B cell (primary cell): ENCODE data around the gene GADD45A. TPM values are rescaled to one million over a fixed set of nuclear protein-coding genes. Genes with fewer than 3 reads are reported as not detected.
"Not testable (repeated sequence)": the region's sequence is repeated elsewhere in the genome, so short reads cannot be mapped to it uniquely, and the experiment has no call there.

ENCODE experiments used
- ATAC-seq: fragments of 200-7000 bp; cut with Tn5 transposase; one replicate; pipeline ENCODE4 v1.10.0; 2021; ENCODE audit warnings: low read depth, mild to moderate bottlenecking, moderate number of reproducible peaks, moderate library complexity
- CTCF ChIA-PET: fragments of 350-600 bp; sonication (Branson Sonifier 250); formaldehyde crosslinking; loops from one replicate; lab custom pipeline; 2021; ENCODE audit warnings: antibody characterized with exemption, inconsistent platforms; lab: Charles Lee
- POLR2A ChIA-PET: fragments of 350-600 bp; sonication (Branson Sonifier 250); formaldehyde crosslinking; loops from one replicate; lab custom pipeline; 2021; ENCODE audit warnings: antibody characterized with exemption; lab: Charles Lee
- DNase-seq: peaks from one replicate; pipeline ENCODE4 v3.0.0; 2013
- H2AFZ ChIP-seq: 2 replicates; pipeline ENCODE4 v1.6.1; 2012; ENCODE audit warnings: mild to moderate bottlenecking, low read depth, low read length; ENCODE audit not compliant: insufficient read depth, poor library complexity, severe bottlenecking
- H3K27ac ChIP-seq, 2 donors: 1 replicate in 1 of 2; 2 replicates in 1 of 2; pipeline ENCODE4 v1.5.1; 2012 to 2013; ENCODE audit warnings: low read length in 2 of 2, mild to moderate bottlenecking in 2 of 2, moderate library complexity in 1 of 2
- H3K27me3 ChIP-seq, 4 experiments: fragments of 200-600 bp in 1 of 4; sonication (generic) in 1 of 4; replicated peaks in 1 of 4; 1 replicate in 2 of 4; 2 replicates in 2 of 4; pipeline versions ENCODE4 v1.6.1 to v1.7.0; 2013 to 2016; ENCODE audit warnings: low read length in 3 of 4, mild to moderate bottlenecking in 2 of 4, mixed read lengths in 1 of 4, moderate library complexity in 1 of 4; ENCODE audit not compliant: insufficient read depth in 4 of 4, control insufficient read depth in 3 of 4; ENCODE audit errors: control extremely low read depth in 1 of 4
- H3K36me3 ChIP-seq, 2 experiments: replicated peaks in 1 of 2; 1 replicate in 1 of 2; 2 replicates in 1 of 2; pipeline versions ENCODE4 v1.6.1 to v1.7.1; 2013; ENCODE audit warnings: low read length in 1 of 2; ENCODE audit not compliant: insufficient read depth in 2 of 2, control insufficient read depth in 1 of 2; ENCODE audit errors: control extremely low read depth in 1 of 2, extremely low read depth in 1 of 2
- H3K4me1 ChIP-seq, 2 donors: fragments of 200-600 bp in 1 of 2; sonication (generic) in 1 of 2; 1 replicate in 1 of 2; 2 replicates in 1 of 2; pipeline versions ENCODE4 v1.5.1 to v1.6.1; 2013 to 2017; ENCODE audit warnings: low read length in 2 of 2; ENCODE audit not compliant: control insufficient read depth in 2 of 2, insufficient read depth in 2 of 2
- H3K4me2 ChIP-seq: replicated peaks from 2 replicates; pipeline ENCODE3; 2012; ENCODE audit warnings: mild to moderate bottlenecking, low read depth, low read length; ENCODE audit not compliant: poor library complexity, severe bottlenecking
- H3K4me3 ChIP-seq, 5 experiments: fragments of 200-600 bp in 1 of 5; sonication (generic) in 1 of 5; 1 replicate in 3 of 5; 2 replicates in 2 of 5; pipeline versions ENCODE4 v1.5.1 to v1.7.0; 2011 to 2016; ENCODE audit warnings: low read length in 4 of 5, mild to moderate bottlenecking in 4 of 5, low read depth in 2 of 5, control low read depth in 1 of 5, moderate library complexity in 1 of 5; ENCODE audit not compliant: insufficient read depth in 1 of 5; ENCODE audit errors: control extremely low read depth in 1 of 5, extremely low read depth in 1 of 5
- H3K79me2 ChIP-seq: fragments of 200-600 bp; sonication (generic); one replicate; pipeline ENCODE4 v1.6.0; 2016; ENCODE audit warnings: low read length; ENCODE audit not compliant: control insufficient read depth, insufficient read depth
- H3K9ac ChIP-seq: fragments of 200-600 bp; sonication (generic); 2 replicates; pipeline ENCODE4 v1.6.1; 2017; ENCODE audit warnings: mild to moderate bottlenecking, low read length, moderate library complexity
- H3K9me3 ChIP-seq, 3 donors: one replicate each; pipeline versions ENCODE4 v1.6.1 to v1.7.1; 2013; ENCODE audit warnings: low read length in 2 of 3; ENCODE audit not compliant: control insufficient read depth in 2 of 3, insufficient read depth in 1 of 3; ENCODE audit errors: control extremely low read depth in 1 of 3
- H4K20me1 ChIP-seq: 2 replicates; pipeline ENCODE4 v1.6.0; 2012; ENCODE audit warnings: mild to moderate bottlenecking, low read length; ENCODE audit not compliant: insufficient read depth, control insufficient read depth, poor library complexity, severe bottlenecking
- H3K27ac Mint-ChIP-seq: one replicate; pipeline ENCODE4 v1.8.0; 2021; ENCODE audit warnings: mixed read lengths
- H3K27me3 Mint-ChIP-seq: one replicate; pipeline ENCODE4 v1.8.0; 2021; ENCODE audit warnings: mixed read lengths
- H3K4me1 Mint-ChIP-seq: one replicate; pipeline ENCODE4 v1.8.0; 2021; ENCODE audit warnings: mixed read lengths
- H3K4me3 Mint-ChIP-seq: one replicate; pipeline ENCODE4 v1.8.0; 2021; ENCODE audit warnings: mixed read lengths
- H3K9me3 Mint-ChIP-seq: one replicate; pipeline ENCODE4 v1.8.0; 2022; ENCODE audit warnings: mixed read lengths; ENCODE audit not compliant: insufficient read depth
- CTCF ChIP-seq: fragments of 200-600 bp; IDR thresholded peaks from one replicate; pipeline ENCODE4 v1.8.0; 2022; ENCODE audit warnings: antibody characterized with exemption, mild to moderate bottlenecking
- EZH2 ChIP-seq: IDR thresholded peaks from 2 replicates; pipeline ENCODE4 v1.6.1; 2012; ENCODE audit warnings: borderline replicate concordance, low read depth, mild to moderate bottlenecking, moderate library complexity, low read length; ENCODE audit not compliant: insufficient read depth, poor library complexity, severe bottlenecking
- WGBS: methylation state at CpG from one replicate; pipeline ENCODE4 v1.1.5; 2013; ENCODE audit warnings: missing lambda C conversion rate; ENCODE audit not compliant: insufficient coverage; 5-methylcytosine and 5-hydroxymethylcytosine counted together
- intact Hi-C: fragments of 100-400 bp; cut with micrococcal nuclease; formaldehyde crosslinking; loops from one replicate; pipeline ENCODE4 v1.10.0; 2022
- polyA plus RNA-seq: library from polyadenylated mRNA; depleted of rRNA; stranded (reverse); fragments of >200 nt; gene quantifications from 2 replicates; pipeline ENCODE4 v1.2.3, GENCODE V29; 2012
- total RNA-seq, 2 donors: library from RNA; stranded (reverse); fragments of 120-200 nt in 1 of 2; gene quantifications; 1 replicate in 1 of 2; 2 replicates in 1 of 2; pipeline versions ENCODE4 v1.2.3 to v1.2.4, GENCODE V29; 2013 to 2022

GADD45A gene
- total and polyA plus RNA-seq, 2 donors (not counting 1 experiment from before 2014, with no cell fraction given): 11.6 to 21.1 TPM

- Histone ChIP-seq H3K4me2 (no peak overlapping the region), H3K27me3 (no peaks in the 10 kb centered on the region), H3K9me3 (no peaks in the 10 kb centered on the region), H3K4me1 (peaks cover 11 to 19% of the 10 kb centered on the region in 2 donors), H4K20me1 (no peaks in the 10 kb centered on the region), H3K4me3 (no peak overlapping the region), H3K9ac (no peak overlapping the region), H3K79me2 (no peaks in the 10 kb centered on the region), H2AFZ (no peak overlapping the region), H3K36me3 (no peaks in the 10 kb centered on the region), H3K27ac (no peak overlapping the region)
- no peak for TF ChIP-seq CTCF
- no peak for TF ChIP-seq EZH2
- Mint-ChIP-seq H3K27me3 (no peaks in the 10 kb centered on the region), H3K4me1 (peaks cover 16% of the 10 kb centered on the region), H3K4me3 (no peak overlapping the region), H3K9me3 (no peaks in the 10 kb centered on the region), H3K27ac (no peak overlapping the region)
- ATAC-seq: no peak
- CTCF ChIA-PET: no interaction called here
- 20% methylated on average over 1 of the region's 2 CpGs for WGBS
- DNase-seq: no peak
- intact Hi-C loops: no loop called here
- POLR2A ChIA-PET: no interaction called here
These were observed 44.9 kb downstream of the GADD45A start for GRCh38 chr1:67729872-67730271.

GRCh38 chr1:67730312-67730711 is 45.3 kb downstream of the GADD45A start:
- H3K27ac Mint-ChIP-seq, H3K9ac ChIP-seq, H3K27ac ChIP-seq, H3K27me3 ChIP-seq, H3K9me3 Mint-ChIP-seq, H3K9me3 ChIP-seq, H3K27me3 Mint-ChIP-seq, H3K79me2 ChIP-seq, POLR2A ChIA-PET, ATAC-seq, CTCF ChIA-PET, H3K4me3 Mint-ChIP-seq, H3K36me3 ChIP-seq, H3K4me3 ChIP-seq, intact Hi-C loops, DNase-seq, H2AFZ ChIP-seq, H4K20me1 ChIP-seq, H3K4me2 ChIP-seq: not testable (repeated sequence)
- peaks cover 15 to 24% of the 10 kb centered on the region in 2 donors for H3K4me1 ChIP-seq
- WGBS: 94% methylated on average over 3 of the region's 9 CpGs
- H3K4me1 Mint-ChIP-seq: peaks cover 20% of the 10 kb centered on the region
